GM10266 (cell line): ENCODE measurements around the gene GBF1.
"Not testable (repeated sequence)": the region's sequence is repeated elsewhere in the genome, so short reads cannot be mapped to it uniquely, and the experiment has no call there.

Experiments
- DNase-seq: peaks from one replicate; pipeline ENCODE4 v3.0.0; 2012; ENCODE audit errors: extremely low spot score
- CTCF ChIP-seq: IDR thresholded peaks from 2 replicates; pipeline ENCODE4 v1.5.1; 2012; ENCODE audit warnings: mild to moderate bottlenecking, low read depth; ENCODE audit not compliant: control insufficient read depth, insufficient read depth; ENCODE audit errors: missing control alignments

Gene GBF1

GRCh38 chr10:102306006-102306405, 60.7 kb downstream of the GBF1 start:
- no peak for TF ChIP-seq CTCF
- no peak for DNase-seq

GRCh38 chr10:102306710-102307109, 61.4 kb downstream of the GBF1 start:
- no peak for TF ChIP-seq CTCF
- DNase-seq = no peak

DNA sequence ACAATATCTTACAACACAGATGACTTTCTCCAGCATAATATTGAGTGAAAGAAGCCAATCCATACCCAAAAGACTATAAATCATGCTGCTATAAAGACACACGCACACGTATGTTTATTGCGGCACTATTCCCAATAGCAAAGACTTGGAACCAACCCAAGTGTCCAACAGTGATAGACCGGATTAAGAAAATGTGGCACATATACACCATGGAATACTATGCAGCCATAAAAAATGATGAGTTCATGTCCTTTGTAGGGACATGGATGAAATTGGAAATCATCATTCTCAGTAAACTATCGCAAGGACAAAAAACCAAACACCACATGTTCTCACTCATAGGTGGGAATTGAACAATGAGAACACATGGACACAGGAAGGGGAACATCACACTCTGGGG, 63.0 kb downstream of the GBF1 start:
- DNase-seq = not testable (repeated sequence)

- DNase-seq = no peak
- no peak for TF ChIP-seq CTCF
Measured at GRCh38 chr10:102309236-102309635, 63.9 kb downstream of the GBF1 start.

- TF ChIP-seq CTCF = no peak
- no peak for DNase-seq
Measured at GRCh38 chr10:102309916-102310315, 64.6 kb downstream of the GBF1 start.

DNA sequence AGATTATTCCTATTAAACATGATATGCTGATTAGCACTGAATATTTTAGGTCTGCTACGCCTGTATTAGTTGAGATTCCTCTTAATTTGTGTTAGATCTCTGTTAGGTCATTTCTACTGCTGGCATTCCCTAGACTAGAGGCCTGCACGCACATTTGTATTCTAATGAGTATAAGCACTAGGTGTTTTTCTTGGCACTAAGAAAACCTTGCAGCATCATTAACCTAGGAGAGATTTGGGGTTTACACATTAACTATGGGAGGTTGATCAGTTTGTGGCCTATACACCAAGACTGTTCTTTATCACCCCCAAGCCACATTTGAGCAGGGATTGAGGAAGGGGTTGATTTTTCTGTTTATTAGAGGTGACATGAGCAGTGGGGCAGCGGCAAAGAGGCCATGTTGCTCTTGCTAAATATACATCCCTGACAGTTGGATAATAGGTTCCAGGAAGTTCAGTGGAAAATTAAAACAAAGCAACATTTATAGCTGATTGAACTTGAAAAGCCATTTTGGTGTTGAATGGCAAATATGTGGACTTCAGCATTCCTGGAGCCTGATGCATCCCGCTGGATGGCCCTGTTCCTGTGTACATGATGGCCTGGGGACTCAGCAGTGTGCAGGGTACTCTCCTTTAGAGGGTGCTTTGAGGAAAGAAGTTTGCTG, 65.2 kb downstream of the GBF1 start:
- no peak for TF ChIP-seq CTCF
- DNase-seq = no peak

GRCh38 chr10:102311025-102311420, 65.7 kb downstream of the GBF1 start:
- DNase-seq = no peak
- TF ChIP-seq CTCF = no peak

GRCh38 chr10:102312683-102313082, 67.4 kb downstream of the GBF1 start:
- no peak for DNase-seq
- no peak for TF ChIP-seq CTCF
